Astrocyte (in vitro differentiated cells and primary cell): ENCODE measurements around the gene HSF2.

Experiments used
- CTCF ChIP-seq: IDR thresholded peaks from 2 replicates; pipeline ENCODE4 v1.5.1; 2011; ENCODE audit warnings: low read depth, mild to moderate bottlenecking, inconsistent platforms, low read length, moderate library complexity; ENCODE audit not compliant: insufficient read depth
- EZH2 ChIP-seq: IDR thresholded peaks from 2 replicates; pipeline ENCODE4 v1.6.1; 2012; ENCODE audit warnings: mild to moderate bottlenecking, low read length, inconsistent platforms; ENCODE audit not compliant: insufficient read depth

- TF ChIP-seq EZH2 (no peak), CTCF (no peak)
These were observed 72.5 kb downstream of the HSF2 start for GRCh38 chr6:122472022-122472340.
